ENCODE results near the gene KDM1B. TPM values are rescaled to one million over a fixed set of nuclear protein-coding genes. Genes with fewer than 3 reads are reported as not detected.

The KDM1B gene
- total and polyA plus RNA-seq, 2 of the 8 experiments (the other 6 are each of a cell fraction or from before 2014, with no cell fraction given) = 3.7 to 7.5 TPM

DNA sequence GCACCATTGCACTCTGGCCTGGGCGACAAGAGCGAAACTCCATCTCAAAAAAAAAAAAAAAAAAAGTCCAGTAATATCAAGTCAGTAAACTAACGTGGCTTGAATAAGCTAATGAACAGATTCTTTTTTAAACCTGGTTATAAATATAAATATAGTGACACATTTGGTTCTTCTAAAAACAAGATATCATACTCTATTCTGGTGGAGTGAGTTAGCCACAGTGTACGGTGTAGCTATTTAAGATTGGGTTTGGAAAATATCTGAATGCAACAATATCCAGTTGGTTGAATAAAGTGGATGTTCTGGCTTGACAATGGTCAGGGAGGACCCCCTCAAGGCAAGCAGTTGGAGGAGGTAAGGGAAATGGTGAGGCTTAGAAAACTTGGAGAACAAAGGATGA is 115.0 kb downstream of the KDM1B start:
- WGBS, 2 experiments (ENCODE audit: extremely low coverage in 1 of 2, insufficient coverage in 1 of 2, insufficient read length in 1 of 2, insufficient replicate concordance in 2 of 2, low coverage in 1 of 2, low lambda C conversion rate in 2 of 2, missing lambda C conversion rate in 1 of 2) = 95% methylated on average over 2 of the region's 4 CpGs; no CpG with 5 or more reads in 1 of the 2 experiments
- H3K79me1 ChIP-seq (ENCODE audit: low read depth, low read length) = no peaks in the 10 kb centered on the region
- DNase-seq (ENCODE audit: low read depth in 1 of 2, low spot score in 2 of 2) (no peak), FAIRE-seq (no peak)
- peaks cover 0 to 9% (median under 1%) of the 10 kb centered on the region in 4 experiments; a peak in 4 of 7 replicates for H3K4me1 ChIP-seq (replicated peaks in 1 of 4; ENCODE audit: control insufficient read depth in 3 of 4, insufficient read depth in 4 of 4, low read length in 3 of 4)
- H3K27ac ChIP-seq (ENCODE audit: low read depth, low read length) = no peak overlapping the region
- H3K23ac ChIP-seq (ENCODE audit: insufficient read length) = no peak overlapping the region
- H3K56ac ChIP-seq (replicated peaks; ENCODE audit: insufficient read length, low read depth, low read length) = no peak overlapping the region
- no peak overlapping the region for H2AFZ ChIP-seq (ENCODE audit: low read length)
- no peak overlapping the region for H2BK20ac ChIP-seq (ENCODE audit: low read length)
- no peak overlapping the region for H3K18ac ChIP-seq (ENCODE audit: extremely low read depth, low read length)
- H3K9ac ChIP-seq (replicated peaks in 1 of 4; ENCODE audit: extremely low read depth in 1 of 4, low read depth in 3 of 4, low read length in 3 of 4) = no peak overlapping the region
- H3K14ac ChIP-seq (ENCODE audit: insufficient read length) = no peak overlapping the region
- no peaks in the 10 kb centered on the region for H3K23me2 ChIP-seq (ENCODE audit: low read depth, low read length)
- no peak overlapping the region for H2BK12ac ChIP-seq (ENCODE audit: low read depth, low read length)
- H2BK120ac ChIP-seq (replicated peaks; ENCODE audit: low read depth, low read length) = no peak overlapping the region
- no peaks in the 10 kb centered on the region; a peak in 2 of 7 replicates for H3K27me3 ChIP-seq (replicated peaks in 1 of 4; ENCODE audit: control insufficient read depth in 3 of 4, extremely low read depth in 1 of 4, insufficient read depth in 3 of 4, low read length in 3 of 4)
- no peak overlapping the region for H3K4me3 ChIP-seq (ENCODE audit: extremely low read depth in 1 of 4, insufficient read depth in 2 of 4, low read depth in 3 of 4, low read length in 4 of 4)
- no peaks in the 10 kb centered on the region for H3K36me3 ChIP-seq (ENCODE audit: control insufficient read depth in 2 of 4, insufficient read depth in 4 of 4, low read length in 3 of 4)
- H2BK5ac ChIP-seq (ENCODE audit: low read depth, low read length) = no peak overlapping the region
- no peak overlapping the region for H4K91ac ChIP-seq (replicated peaks; ENCODE audit: insufficient read length, low read length)
- no peaks in the 10 kb centered on the region for H3K79me2 ChIP-seq (ENCODE audit: control insufficient read depth in 1 of 2, insufficient read depth in 2 of 2, low read length in 2 of 2)
- no peak for TF ChIP-seq YY1 (IDR thresholded peaks at IDR 0.05; ENCODE audit: low read depth, low read length)
- TF ChIP-seq SIN3A (conservative IDR thresholded peaks at IDR 0.05 in 1 of 2, IDR thresholded peaks at IDR 0.05 in 1 of 2; ENCODE audit: low read depth in 1 of 2, low read length in 2 of 2) = no peak
- no peak for TF ChIP-seq RAD21 (IDR thresholded peaks at IDR 0.05 in 1 of 2, conservative IDR thresholded peaks at IDR 0.05 in 1 of 2; ENCODE audit: low read depth in 2 of 2, low read length in 2 of 2)
- TF ChIP-seq FOSL1 (IDR thresholded peaks at IDR 0.05; ENCODE audit: insufficient read depth, low read depth, low read length) = no peak
- no peak for TF ChIP-seq KDM5A (IDR thresholded peaks at IDR 0.05; ENCODE audit: low read length)
- TF ChIP-seq TCF12 (IDR thresholded peaks at IDR 0.05; ENCODE audit: low read depth, low read length) = no peak
- no peak for TF ChIP-seq RBBP5 (IDR thresholded peaks at IDR 0.05; ENCODE audit: borderline replicate concordance, low read depth, low read length)
- no peak for TF ChIP-seq NANOG (IDR thresholded peaks at IDR 0.05; ENCODE audit: insufficient read depth, low read depth, low read length, poor library complexity, severe bottlenecking)
- TF ChIP-seq NRF1 (IDR thresholded peaks at IDR 0.05; ENCODE audit: low read depth, low read length) = no peak
- no peak for TF ChIP-seq CBX5 (IDR thresholded peaks at IDR 0.05; ENCODE audit: low read depth, low read length)
- H3K9me3 ChIP-seq (ENCODE audit: insufficient read depth in 2 of 2, low read depth in 1 of 2, low read length in 1 of 2) = no peaks in the 10 kb centered on the region
- no peak overlapping the region for H4K8ac ChIP-seq (ENCODE audit: extremely low read depth, insufficient read depth, low read length)
- no peaks in the 10 kb centered on the region for H4K20me1 ChIP-seq (replicated peaks in 1 of 2; ENCODE audit: control insufficient read depth in 1 of 2, insufficient read depth in 2 of 2, low read length in 2 of 2)
- H3K4me2 ChIP-seq (ENCODE audit: insufficient read depth in 1 of 2, low read depth in 2 of 2, low read length in 2 of 2) = no peak overlapping the region
- H4K5ac ChIP-seq (ENCODE audit: insufficient read length, low read depth, low read length) = no peak overlapping the region
- ChIA-PET CTCF (ENCODE audit: partially characterized antibody) (no interaction called here), POLR2A (ENCODE audit: partially characterized antibody) (no interaction called here)
- no peak overlapping the region for H2BK15ac ChIP-seq (ENCODE audit: low read length)
- H3K4ac ChIP-seq (replicated peaks; ENCODE audit: insufficient read length, low read depth, low read length) = no peak overlapping the region
- H2AK5ac ChIP-seq (ENCODE audit: low read depth, low read length) = no peak overlapping the region
